Large intestine (tissue), 3 donors: ENCODE data around the gene PTBP1. TPM values are rescaled to one million over a fixed set of nuclear protein-coding genes. Genes with fewer than 3 reads are reported as not detected.

Experiments used
- DNase-seq, 2 donors: peaks; one replicate each; pipeline versions ENCODE4 v3.0.0 to v3.0.0-alpha.2; 2013
- H3K27ac ChIP-seq: one replicate; pipeline ENCODE4 v1.5.1; 2013; ENCODE audit warnings: low read length
- H3K27me3 ChIP-seq: 2 replicates; pipeline ENCODE4 v1.6.1; 2013; ENCODE audit warnings: low read length; ENCODE audit not compliant: control insufficient read depth, insufficient read depth
- H3K36me3 ChIP-seq: 2 replicates; pipeline ENCODE4 v1.6.1; 2013; ENCODE audit warnings: low read length; ENCODE audit not compliant: control insufficient read depth, insufficient read depth
- H3K4me1 ChIP-seq: one replicate; pipeline ENCODE4 v1.6.1; 2013; ENCODE audit warnings: low read length; ENCODE audit not compliant: control insufficient read depth, insufficient read depth
- H3K4me3 ChIP-seq: one replicate; pipeline ENCODE4 v1.5.1; 2013; ENCODE audit warnings: low read length
- H3K9me3 ChIP-seq: one replicate; pipeline ENCODE4 v1.6.1; 2013; ENCODE audit warnings: mild to moderate bottlenecking, low read depth, low read length, moderate library complexity; ENCODE audit not compliant: control insufficient read depth
- WGBS: methylation state at CpG from one replicate; pipeline ENCODE4 v1.1.5; 2013; ENCODE audit warnings: low lambda C conversion rate; ENCODE audit not compliant: insufficient coverage; 5-methylcytosine and 5-hydroxymethylcytosine counted together
- polyA plus RNA-seq: library from polyadenylated mRNA; unstranded; fragments of 120-200 nt; gene quantifications from one replicate; pipeline ENCODE4 v1.2.1, GENCODE V29; 2013

PTBP1 gene
- polyA plus RNA-seq, 1 donor: 240 TPM

- Histone ChIP-seq H3K27me3 (peaks cover 42% of the 10 kb centered on the region), H3K9me3 (peaks cover 16% of the 10 kb centered on the region), H3K27ac (no peak overlapping the region), H3K36me3 (no peaks in the 10 kb centered on the region), H3K4me3 (no peak overlapping the region), H3K4me1 (peaks cover 14% of the 10 kb centered on the region)
- no CpG with 5 or more reads among the region's 40 CpGs for WGBS
- no peak for DNase-seq
These were observed 58.4 kb downstream of the PTBP1 start for GRCh38 chr19:855566-856120.

GRCh38 chr19:858284-858683 lies 61.0 kb downstream of the PTBP1 start:
- DNase-seq: no peak
- peaks cover 22% of the 10 kb centered on the region for H3K9me3 ChIP-seq
- H3K27me3 ChIP-seq: peaks cover 33% of the 10 kb centered on the region
- no peaks in the 10 kb centered on the region for H3K36me3 ChIP-seq
- WGBS: no CpG with 5 or more reads among the region's 9 CpGs
- H3K4me1 ChIP-seq: peaks cover 13% of the 10 kb centered on the region
- no peak overlapping the region for H3K4me3 ChIP-seq
- H3K27ac ChIP-seq: no peak overlapping the region

- no peak for DNase-seq
- Histone ChIP-seq H3K4me3 (peak within 1 kb of the TSS; percentile 34), H3K27ac (no peak within 1 kb of the TSS), H3K9me3 (peaks cover 24% of the 10 kb centered on the region), H3K36me3 (no peaks in the 10 kb centered on the region), H3K4me1 (peaks cover 13% of the 10 kb centered on the region), H3K27me3 (peaks cover 27% of the 10 kb centered on the region)
- no CpG with 5 or more reads among the region's 24 CpGs for WGBS
These were observed 61.9 kb downstream of the PTBP1 start, which contains the start of gene CFD for GRCh38 chr19:858868-859843. Gene CFD, plus strand, starts transcription at chr19:859664. Its CDS starts 26 bp downstream, at chr19:859690.

GRCh38 chr19:861141-861755 lies 64.0 kb downstream of the PTBP1 start:
- peaks cover 21% of the 10 kb centered on the region for H3K9me3 ChIP-seq
- peaks cover 25% of the 10 kb centered on the region for H3K27me3 ChIP-seq
- H3K4me1 ChIP-seq: peaks cover 13% of the 10 kb centered on the region
- no peak for DNase-seq
- H3K36me3 ChIP-seq: no peaks in the 10 kb centered on the region
- H3K27ac ChIP-seq: no peak overlapping the region
- WGBS: no CpG with 5 or more reads among the region's 35 CpGs
- no peak overlapping the region for H3K4me3 ChIP-seq

Other genes with a start within 250 kb of the PTBP1 start
- gene BSG, start 224.9 kb upstream of the PTBP1 start, polyA plus RNA-seq: 388 TPM
- gene HCN2, start 207.6 kb upstream of the PTBP1 start, polyA plus RNA-seq: 0.76 TPM
- gene POLRMT, start 163.9 kb upstream of the PTBP1 start, polyA plus RNA-seq: 62.1 TPM
- 0.24 TPM for gene FGF22, start 157.6 kb upstream of the PTBP1 start, polyA plus RNA-seq
- 41.4 TPM for gene RNF126, start 134.2 kb upstream of the PTBP1 start, polyA plus RNA-seq
- gene FSTL3, start 121.1 kb upstream of the PTBP1 start, polyA plus RNA-seq: 32.9 TPM
- gene PRSS57, start 102.0 kb upstream of the PTBP1 start, polyA plus RNA-seq: 1.1 TPM
- gene PALM, start 88.5 kb upstream of the PTBP1 start, polyA plus RNA-seq: 29.2 TPM
- 200 TPM for gene MISP, start 46.3 kb upstream of the PTBP1 start, polyA plus RNA-seq
- 5.2 TPM for gene PLPPR3, start 24.5 kb downstream of the PTBP1 start, polyA plus RNA-seq
- 0.33 TPM for gene AZU1, start 30.4 kb downstream of the PTBP1 start, polyA plus RNA-seq
- gene PRTN3, start 43.5 kb downstream of the PTBP1 start, polyA plus RNA-seq: 0.22 TPM
- 0.09 TPM for gene ELANE, start 54.9 kb downstream of the PTBP1 start, polyA plus RNA-seq
- 6.1 TPM for gene CFD, start 62.2 kb downstream of the PTBP1 start, polyA plus RNA-seq
- gene MED16, start 95.7 kb downstream of the PTBP1 start, polyA plus RNA-seq: 41.7 TPM
- not detected for gene RNU6-9, start 96.0 kb downstream of the PTBP1 start, polyA plus RNA-seq
- 44.0 TPM for gene R3HDM4, start 115.8 kb downstream of the PTBP1 start, polyA plus RNA-seq
- 0.33 TPM for gene KISS1R, start 119.9 kb downstream of the PTBP1 start, polyA plus RNA-seq
- 187 TPM for gene ARID3A, start 128.6 kb downstream of the PTBP1 start, polyA plus RNA-seq
- 33.7 TPM for gene WDR18, start 186.9 kb downstream of the PTBP1 start, polyA plus RNA-seq
- gene GRIN3B, start 203.0 kb downstream of the PTBP1 start, polyA plus RNA-seq: 0.22 TPM
- gene TMEM259, start 223.7 kb downstream of the PTBP1 start, polyA plus RNA-seq: 144 TPM
- not detected for gene RNU6-2, start 224.1 kb downstream of the PTBP1 start, polyA plus RNA-seq
- 31.5 TPM for gene CNN2, start 229.2 kb downstream of the PTBP1 start, polyA plus RNA-seq
- gene ABCA7, start 242.7 kb downstream of the PTBP1 start, polyA plus RNA-seq: 5.7 TPM